Thoracic aorta (tissue), 2 donors: ENCODE results near the gene EPS8L1. TPM values are rescaled to one million over a fixed set of nuclear protein-coding genes. Genes with fewer than 3 reads are reported as not detected.
"Not testable (repeated sequence)": the region's sequence is repeated elsewhere in the genome, so short reads cannot be mapped to it uniquely, and the experiment has no call there.

Source experiments
- ATAC-seq: fragments of 150-250 bp; one replicate; pipeline ENCODE4 v1.8.0; 2017; ENCODE audit warnings: low read depth; ENCODE audit not compliant: insufficient number of reproducible peaks, low FRiP score
- DNase-seq: peaks from one replicate; pipeline ENCODE4 v3.0.0-alpha.2; 2020; ENCODE audit warnings: low spot score
- H3K27ac ChIP-seq, 2 donors: fragments of 200-600 bp; sonication (generic); 1 replicate in 1 of 2; 2 replicates in 1 of 2; pipeline ENCODE4 v1.5.1; 2016; ENCODE audit warnings: mild to moderate bottlenecking in 2 of 2, moderate library complexity in 2 of 2
- H3K27me3 ChIP-seq: fragments of 200-600 bp; sonication (generic); replicated peaks from 2 replicates; pipeline ENCODE4 v1.6.0; 2016; ENCODE audit warnings: mild to moderate bottlenecking; ENCODE audit not compliant: insufficient read depth
- H3K36me3 ChIP-seq: fragments of 200-600 bp; sonication (generic); one replicate; pipeline ENCODE4 v1.5.1; 2016
- H3K4me1 ChIP-seq, 2 donors: fragments of 200-600 bp; sonication (generic); 1 replicate in 1 of 2; 2 replicates in 1 of 2; pipeline versions ENCODE4 v1.5.1 to v1.6.0; 2016; ENCODE audit warnings: low read depth in 2 of 2, mild to moderate bottlenecking in 1 of 2; ENCODE audit not compliant: control insufficient read depth in 1 of 2
- H3K4me3 ChIP-seq: fragments of 200-600 bp; sonication (generic); 2 replicates; pipeline ENCODE4 v1.5.1; 2016; ENCODE audit warnings: mild to moderate bottlenecking
- H3K9me3 ChIP-seq: fragments of 200-600 bp; sonication (generic); 2 replicates; pipeline ENCODE4 v1.5.1; 2016
- total RNA-seq, 2 donors: library from RNA; depleted of rRNA; stranded (reverse); fragments of >200 nt; gene quantifications; one replicate each; pipeline versions ENCODE4 v1.1.0 to v1.2.3, GENCODE V29; 2016
- TF ChIP-seq, protein P1 (sequence below): fragments of 200-600 bp; sonication (generic); IDR thresholded peaks from one replicate; pipeline ENCODE4 v1.5.1; 2019; ENCODE audit warnings: antibody characterized with exemption

EPS8L1 gene
- total RNA-seq, 2 donors from 2014 or later, result 5.4 to 16.3 TPM

DNA sequence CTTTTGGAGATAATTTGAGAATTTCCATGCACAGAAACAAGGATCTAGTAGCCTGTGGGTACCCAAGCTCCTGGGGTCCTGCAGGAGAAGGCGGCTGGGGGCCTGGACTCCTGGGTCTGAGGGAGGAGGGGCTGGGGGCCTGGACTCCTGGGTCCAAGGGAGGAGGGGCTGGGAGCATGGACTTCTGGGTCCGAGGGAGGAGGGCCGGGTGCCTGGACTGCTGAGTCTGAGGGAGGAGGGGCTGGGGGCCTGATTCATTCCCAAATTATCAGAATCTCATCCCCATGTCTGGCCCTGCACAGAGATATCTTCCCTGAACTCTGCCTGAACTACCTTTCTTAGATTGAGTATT is 12.2 kb upstream of the EPS8L1 start:
- peak overlapping the region; percentile 91 for H3K4me3 ChIP-seq
- DNase-seq (no peak), ATAC-seq (no peak)
- TF ChIP-seq, protein P1, sequence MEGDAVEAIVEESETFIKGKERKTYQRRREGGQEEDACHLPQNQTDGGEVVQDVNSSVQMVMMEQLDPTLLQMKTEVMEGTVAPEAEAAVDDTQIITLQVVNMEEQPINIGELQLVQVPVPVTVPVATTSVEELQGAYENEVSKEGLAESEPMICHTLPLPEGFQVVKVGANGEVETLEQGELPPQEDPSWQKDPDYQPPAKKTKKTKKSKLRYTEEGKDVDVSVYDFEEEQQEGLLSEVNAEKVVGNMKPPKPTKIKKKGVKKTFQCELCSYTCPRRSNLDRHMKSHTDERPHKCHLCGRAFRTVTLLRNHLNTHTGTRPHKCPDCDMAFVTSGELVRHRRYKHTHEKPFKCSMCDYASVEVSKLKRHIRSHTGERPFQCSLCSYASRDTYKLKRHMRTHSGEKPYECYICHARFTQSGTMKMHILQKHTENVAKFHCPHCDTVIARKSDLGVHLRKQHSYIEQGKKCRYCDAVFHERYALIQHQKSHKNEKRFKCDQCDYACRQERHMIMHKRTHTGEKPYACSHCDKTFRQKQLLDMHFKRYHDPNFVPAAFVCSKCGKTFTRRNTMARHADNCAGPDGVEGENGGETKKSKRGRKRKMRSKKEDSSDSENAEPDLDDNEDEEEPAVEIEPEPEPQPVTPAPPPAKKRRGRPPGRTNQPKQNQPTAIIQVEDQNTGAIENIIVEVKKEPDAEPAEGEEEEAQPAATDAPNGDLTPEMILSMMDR, result no peak
- H3K27ac ChIP-seq, result peak overlapping the region; percentile 48 to 55
- H3K9me3 ChIP-seq, result no peaks in the 10 kb centered on the region
- peaks cover 3 to 10% of the 10 kb centered on the region in 2 donors for H3K4me1 ChIP-seq
- H3K36me3 ChIP-seq, result peaks cover 3% of the 10 kb centered on the region
- H3K27me3 ChIP-seq, result no peaks in the 10 kb centered on the region

DNA sequence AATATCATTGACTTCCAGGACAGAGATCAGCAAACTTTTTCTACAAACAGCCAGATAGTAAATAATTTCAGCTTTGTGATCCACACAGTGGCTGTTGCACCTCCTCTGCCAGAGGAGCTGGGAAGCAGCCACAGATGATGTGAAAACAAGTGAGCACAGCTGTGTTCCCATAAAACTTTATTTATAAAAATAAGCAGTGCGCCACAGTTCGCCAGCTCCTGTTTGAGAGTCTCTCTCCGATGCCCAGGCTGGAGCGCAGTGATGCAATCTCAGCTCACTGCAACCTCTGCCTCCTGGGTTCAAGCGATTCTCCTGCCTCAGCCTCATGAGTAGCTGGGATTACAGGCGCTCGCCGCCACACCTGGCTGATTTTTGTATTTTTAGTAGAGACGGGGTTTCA is 10.2 kb upstream of the EPS8L1 start:
- not testable (repeated sequence) for ATAC-seq, H3K4me3 ChIP-seq, H3K27ac ChIP-seq, H3K36me3 ChIP-seq, H3K27me3 ChIP-seq, H3K9me3 ChIP-seq, DNase-seq
- H3K4me1 ChIP-seq, result peaks cover 3 to 15% of the 10 kb centered on the region in 2 donors

- Histone ChIP-seq H3K36me3 (no peaks in the 10 kb centered on the region), H3K27me3 (no peaks in the 10 kb centered on the region), H3K27ac (no peak overlapping the region), H3K4me1 (peaks cover 3 to 15% of the 10 kb centered on the region in 2 donors), H3K9me3 (no peaks in the 10 kb centered on the region), H3K4me3 (no peak overlapping the region)
- DNase-seq (no peak), ATAC-seq (no peak)
- TF ChIP-seq, protein P1, result no peak
Observed at GRCh38 chr19:55066107-55066709, 9.5 kb upstream of the EPS8L1 start.

DNA sequence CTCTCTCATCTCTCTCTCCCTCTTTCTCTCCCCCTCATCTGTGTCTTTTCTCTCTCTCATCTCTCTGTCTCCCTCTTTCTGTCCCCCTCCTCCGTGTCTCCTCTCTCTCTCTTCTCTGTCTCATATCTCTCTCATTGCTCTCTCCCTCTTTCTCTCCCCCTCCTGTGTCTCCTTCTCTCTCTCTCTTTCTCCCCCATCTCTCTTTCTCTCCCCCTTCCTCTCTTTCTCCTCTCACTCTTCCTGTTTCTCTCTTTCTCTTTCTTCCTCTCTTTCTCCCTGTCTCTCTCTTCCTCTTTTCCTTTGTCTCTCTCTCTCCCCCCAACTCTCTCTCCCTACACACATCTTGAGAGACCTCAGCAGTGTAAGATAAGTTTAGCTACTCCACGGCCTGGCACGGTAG is 7.8 kb upstream of the EPS8L1 start:
- ATAC-seq (no peak), DNase-seq (no peak)
- no peak overlapping the region for H3K27ac ChIP-seq
- no peak overlapping the region for H3K4me3 ChIP-seq
- no peaks in the 10 kb centered on the region for H3K36me3 ChIP-seq
- peaks cover 0 to 6% of the 10 kb centered on the region in 2 donors for H3K4me1 ChIP-seq
- no peaks in the 10 kb centered on the region for H3K27me3 ChIP-seq
- TF ChIP-seq, protein P1, result no peak
- no peaks in the 10 kb centered on the region for H3K9me3 ChIP-seq

DNA sequence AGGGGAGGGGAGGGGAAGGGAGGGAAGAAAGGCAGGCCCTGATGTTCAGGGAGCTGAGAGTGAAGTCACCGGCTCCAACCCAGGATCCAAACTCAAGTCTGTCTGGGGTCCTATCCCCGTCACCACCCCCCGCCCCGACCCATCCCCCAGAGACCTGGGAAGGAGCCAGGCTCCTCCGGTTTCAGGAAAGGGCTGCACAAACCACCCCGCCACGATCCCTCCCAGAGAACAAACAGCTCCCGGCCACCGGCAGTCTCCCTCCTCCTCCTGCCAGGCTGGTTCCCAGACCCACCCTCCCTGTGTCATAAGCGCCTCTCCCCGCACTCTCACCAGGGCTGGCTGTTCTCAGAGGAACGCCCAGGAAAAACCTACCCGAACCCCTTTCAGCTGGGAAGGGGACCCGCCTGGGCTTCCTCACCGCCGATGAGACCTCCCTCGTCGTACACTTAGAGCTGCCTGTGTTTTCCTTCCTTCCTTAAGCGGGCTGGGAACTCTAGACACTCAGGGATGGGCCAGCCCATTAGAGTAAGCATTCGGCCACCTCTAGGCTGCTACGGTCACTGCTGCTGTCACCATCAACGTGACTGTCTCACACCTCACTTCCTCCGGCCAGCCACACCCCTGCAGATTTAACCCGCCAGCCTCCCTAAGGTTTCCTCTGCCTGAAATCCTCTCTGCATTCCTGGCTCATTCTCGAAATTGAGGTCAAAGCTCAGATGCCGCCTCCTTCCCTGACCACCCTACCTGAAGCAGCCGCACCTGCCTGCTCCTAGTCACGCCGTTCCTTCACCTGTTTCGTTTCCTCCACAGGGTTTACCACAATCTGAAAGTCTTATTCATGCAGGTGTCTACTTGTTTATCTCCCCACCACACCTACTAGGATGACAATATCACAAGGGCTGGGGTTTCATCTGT is 6.5 kb upstream of the EPS8L1 start:
- DNase-seq, result no peak
- ATAC-seq, result no peak
- Histone ChIP-seq H3K4me3 (peak overlapping the region; percentile 60), H3K27ac (peak overlapping the region in 1 of 2 donors; percentile 55), H3K27me3 (no peaks in the 10 kb centered on the region), H3K36me3 (no peaks in the 10 kb centered on the region), H3K9me3 (no peaks in the 10 kb centered on the region), H3K4me1 (peaks cover 0 to 6% of the 10 kb centered on the region in 2 donors)
- TF ChIP-seq, protein P1, result no peak
